ENCODE results near the gene YIPF4.

Gene YIPF4

DNA sequence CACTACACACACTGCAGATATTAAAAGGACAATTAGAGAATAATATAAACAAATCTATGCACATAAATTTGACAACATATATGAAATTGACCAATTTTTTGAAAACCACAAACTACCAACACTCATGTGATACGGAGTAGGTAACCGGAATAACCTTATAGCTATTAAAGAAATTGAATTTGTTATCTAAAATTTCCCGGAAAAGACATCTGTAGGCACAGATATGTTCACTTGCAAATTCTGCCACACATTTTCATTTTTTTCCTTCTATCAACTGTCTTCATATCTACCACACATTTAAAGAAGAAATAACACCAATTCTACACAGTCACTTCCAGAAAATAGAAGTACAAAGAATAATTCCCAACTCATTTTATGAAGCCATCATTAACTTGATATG, 35.4 kb upstream of the YIPF4 start:
- TF ChIP-seq, protein P1, sequence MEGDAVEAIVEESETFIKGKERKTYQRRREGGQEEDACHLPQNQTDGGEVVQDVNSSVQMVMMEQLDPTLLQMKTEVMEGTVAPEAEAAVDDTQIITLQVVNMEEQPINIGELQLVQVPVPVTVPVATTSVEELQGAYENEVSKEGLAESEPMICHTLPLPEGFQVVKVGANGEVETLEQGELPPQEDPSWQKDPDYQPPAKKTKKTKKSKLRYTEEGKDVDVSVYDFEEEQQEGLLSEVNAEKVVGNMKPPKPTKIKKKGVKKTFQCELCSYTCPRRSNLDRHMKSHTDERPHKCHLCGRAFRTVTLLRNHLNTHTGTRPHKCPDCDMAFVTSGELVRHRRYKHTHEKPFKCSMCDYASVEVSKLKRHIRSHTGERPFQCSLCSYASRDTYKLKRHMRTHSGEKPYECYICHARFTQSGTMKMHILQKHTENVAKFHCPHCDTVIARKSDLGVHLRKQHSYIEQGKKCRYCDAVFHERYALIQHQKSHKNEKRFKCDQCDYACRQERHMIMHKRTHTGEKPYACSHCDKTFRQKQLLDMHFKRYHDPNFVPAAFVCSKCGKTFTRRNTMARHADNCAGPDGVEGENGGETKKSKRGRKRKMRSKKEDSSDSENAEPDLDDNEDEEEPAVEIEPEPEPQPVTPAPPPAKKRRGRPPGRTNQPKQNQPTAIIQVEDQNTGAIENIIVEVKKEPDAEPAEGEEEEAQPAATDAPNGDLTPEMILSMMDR (conservative IDR thresholded peaks at IDR 0.05; ENCODE audit: low read depth, low read length): no peak
- no peak overlapping the region for H3K4me3 ChIP-seq (ENCODE audit: low read length)
- no peak for DNase-seq (ENCODE audit: low read depth)

- no peak overlapping the region for H3K4me3 ChIP-seq (ENCODE audit: low read length)
- TF ChIP-seq, protein P1 (conservative IDR thresholded peaks at IDR 0.05; ENCODE audit: low read depth, low read length): no peak
- no peak for DNase-seq (ENCODE audit: low read depth)
Observed at GRCh38 chr2:32246911-32247310, 30.8 kb upstream of the YIPF4 start.

- DNase-seq (ENCODE audit: low read depth): no peak
Observed at GRCh38 chr2:32248299-32248698, 29.4 kb upstream of the YIPF4 start.

GRCh38 chr2:32249731-32250236, 27.9 kb upstream of the YIPF4 start:
- TF ChIP-seq, protein P1 (conservative IDR thresholded peaks at IDR 0.05; ENCODE audit: low read depth, low read length): no peak
- no peak overlapping the region for H3K4me3 ChIP-seq (ENCODE audit: low read length)
- DNase-seq (ENCODE audit: low read depth): no peak

More at GRCh38 chr2:32248299-32248698, 29.4 kb upstream of the YIPF4 start:
- TF ChIP-seq, protein P1 (conservative IDR thresholded peaks at IDR 0.05; ENCODE audit: low read depth, low read length): no peak
- no peak overlapping the region for H3K4me3 ChIP-seq (ENCODE audit: low read length)

DNA sequence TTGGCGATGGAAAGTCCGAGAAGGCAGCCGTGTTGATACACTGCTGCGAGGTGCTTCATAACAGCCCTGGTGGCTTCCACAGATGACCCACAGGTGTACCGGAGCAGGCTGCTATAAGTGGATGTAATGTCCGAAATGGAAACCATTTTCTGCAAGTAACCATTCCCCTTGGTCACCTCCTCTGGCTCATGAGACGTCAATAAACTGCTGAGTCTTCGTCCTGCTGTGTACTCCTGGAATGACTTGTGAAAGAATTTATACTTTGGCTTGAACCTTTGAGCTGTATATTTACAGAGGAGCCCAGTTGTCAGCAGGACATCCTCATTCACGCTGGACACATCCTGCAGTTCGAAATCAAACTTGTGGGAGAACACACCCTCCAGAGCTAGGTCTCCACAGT, 27.4 kb upstream of the YIPF4 start:
- no peak for DNase-seq (ENCODE audit: low read depth)
- no peak overlapping the region for H3K4me3 ChIP-seq (ENCODE audit: low read length)
- TF ChIP-seq, protein P1 (conservative IDR thresholded peaks at IDR 0.05; ENCODE audit: low read depth, low read length): no peak

GRCh38 chr2:32258242-32258641, 19.5 kb upstream of the YIPF4 start:
- DNase-seq (ENCODE audit: low read depth): no peak
- TF ChIP-seq, protein P1 (conservative IDR thresholded peaks at IDR 0.05; ENCODE audit: low read depth, low read length): no peak
- no peak overlapping the region for H3K4me3 ChIP-seq (ENCODE audit: low read length)

DNA sequence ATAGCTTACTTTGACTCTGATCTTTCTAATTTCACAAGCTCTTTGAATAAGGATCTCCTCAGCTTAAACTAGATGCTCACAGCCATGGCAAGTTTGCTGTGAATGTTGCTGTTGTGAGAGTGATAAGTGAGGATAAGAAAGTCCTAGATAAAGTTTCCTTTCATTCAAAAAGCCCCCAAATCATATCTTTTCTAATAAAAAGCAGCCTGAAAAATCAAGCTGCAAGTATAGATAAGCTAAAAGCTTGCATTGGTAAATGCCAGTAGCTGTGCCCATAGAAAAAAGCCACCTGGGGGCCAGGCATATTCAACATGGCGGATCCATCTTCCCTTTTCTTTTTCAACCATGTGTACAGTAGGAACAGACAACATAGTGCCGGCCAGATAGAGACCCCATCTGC, 17.3 kb upstream of the YIPF4 start:
- no peak for DNase-seq (ENCODE audit: low read depth)
- TF ChIP-seq, protein P1 (conservative IDR thresholded peaks at IDR 0.05; ENCODE audit: low read depth, low read length): no peak
- no peak overlapping the region for H3K4me3 ChIP-seq (ENCODE audit: low read length)

Data from retinal pigment epithelial cell (primary cell).